GM19395 (cell line): ENCODE results near the gene PTER.

Source experiments
- ATAC-seq: cut with Tn5 transposase; IDR thresholded peaks from one replicate; pipeline ENCODE4 v1.9.1; 2021; ENCODE audit warnings: mild to moderate bottlenecking, moderate library complexity; ENCODE audit not compliant: unreplicated experiment

The PTER gene, protein sequence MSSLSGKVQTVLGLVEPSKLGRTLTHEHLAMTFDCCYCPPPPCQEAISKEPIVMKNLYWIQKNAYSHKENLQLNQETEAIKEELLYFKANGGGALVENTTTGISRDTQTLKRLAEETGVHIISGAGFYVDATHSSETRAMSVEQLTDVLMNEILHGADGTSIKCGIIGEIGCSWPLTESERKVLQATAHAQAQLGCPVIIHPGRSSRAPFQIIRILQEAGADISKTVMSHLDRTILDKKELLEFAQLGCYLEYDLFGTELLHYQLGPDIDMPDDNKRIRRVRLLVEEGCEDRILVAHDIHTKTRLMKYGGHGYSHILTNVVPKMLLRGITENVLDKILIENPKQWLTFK

DNA sequence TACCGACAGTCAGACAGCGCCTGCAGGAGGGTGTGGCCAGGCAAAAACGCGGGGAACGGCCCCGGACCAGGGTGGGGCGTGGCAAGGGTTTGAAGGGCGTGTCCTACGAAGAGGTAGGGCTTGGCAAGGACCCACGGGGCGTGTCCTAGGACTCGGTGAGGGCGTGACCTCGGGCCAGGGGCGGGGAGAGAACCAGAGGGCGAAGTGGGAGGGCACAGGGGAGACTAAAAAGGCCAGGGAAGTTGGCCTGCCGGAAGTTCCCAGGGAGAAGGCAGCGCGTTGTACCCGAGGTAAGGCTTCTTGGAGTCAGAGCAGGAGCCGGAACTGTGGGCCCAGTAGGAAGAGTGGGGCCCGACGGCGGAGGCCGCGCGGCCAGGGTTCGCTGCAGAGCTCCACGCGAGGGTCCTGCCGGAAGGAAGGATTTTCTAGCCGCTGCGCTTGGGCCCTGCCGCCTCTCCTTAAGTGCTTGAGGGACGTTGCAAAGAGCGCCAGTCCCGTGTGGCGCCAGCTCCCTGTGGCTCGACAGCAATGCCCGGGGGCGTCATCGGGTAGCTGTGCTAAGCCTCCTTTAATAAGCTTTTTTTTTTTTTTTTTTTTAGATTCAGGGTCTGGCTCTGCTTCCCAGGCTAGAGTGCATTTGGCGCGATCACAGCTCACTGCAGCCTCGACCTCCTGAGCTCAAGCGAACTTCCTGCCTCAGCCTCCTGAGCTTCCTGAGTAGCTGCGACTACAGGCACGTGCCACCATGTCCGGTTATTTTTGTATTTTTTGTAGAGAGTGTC, at the start of gene PTER:
PTER (plus strand) TSS at position 253 of the 782 bp plus-strand sequence. CDS start 47,375 bp downstream, outside the sequence.
- ATAC-seq, result peak; percentile 97

DNA sequence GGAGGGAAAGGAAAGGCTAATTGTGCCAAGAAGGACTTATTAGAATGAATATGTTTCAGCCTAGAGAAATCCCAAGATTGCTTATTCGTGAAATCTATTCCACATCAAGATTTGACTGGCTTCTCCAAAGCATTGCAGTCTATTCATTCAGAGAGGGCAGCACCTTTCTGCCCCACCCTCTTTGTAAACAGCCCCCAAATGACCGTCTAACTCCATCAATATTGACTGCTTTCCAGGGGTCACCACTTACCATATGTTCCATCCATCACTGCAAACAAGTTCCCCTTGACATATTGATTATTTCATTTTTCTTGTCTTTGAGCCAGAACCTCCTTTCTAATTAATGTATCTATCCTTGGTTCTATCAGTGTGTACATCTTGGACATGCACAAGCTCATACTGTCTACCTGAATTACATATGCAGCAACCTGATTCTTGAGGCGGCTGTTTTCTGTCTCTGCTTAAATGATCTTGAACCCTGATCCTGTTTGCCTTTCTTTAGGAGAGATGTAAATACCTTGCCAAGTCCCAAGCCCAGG, 44.2 kb upstream of the PTER start:
- ATAC-seq, result no peak

DNA sequence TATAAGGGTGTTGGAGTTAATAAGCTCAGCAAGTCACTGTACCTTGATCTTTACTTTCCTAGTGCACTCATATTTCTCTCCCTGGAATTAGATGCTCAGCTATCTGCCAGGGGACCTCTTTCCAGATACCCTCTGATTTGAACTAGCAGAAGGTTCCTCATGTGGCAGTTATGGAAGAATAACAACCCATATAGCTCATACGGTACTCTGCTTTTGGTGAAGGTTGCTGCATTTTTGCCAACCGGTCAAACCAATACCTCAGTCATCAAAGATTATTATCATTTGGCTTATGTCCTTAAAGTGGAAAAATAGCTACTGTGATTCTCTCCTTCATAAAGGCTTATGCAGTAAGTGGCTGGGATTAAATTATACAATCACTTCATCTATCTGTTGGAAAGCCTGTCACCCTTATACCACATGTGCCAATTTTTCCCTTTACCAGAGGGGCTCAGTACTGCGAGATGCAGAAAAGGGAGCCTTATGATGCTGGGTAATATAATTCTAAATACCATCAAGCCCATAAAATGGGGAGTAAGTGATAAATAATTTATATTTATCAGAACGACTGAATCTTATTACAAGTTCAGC, 43.4 kb upstream of the PTER start:
- no peak for ATAC-seq

DNA sequence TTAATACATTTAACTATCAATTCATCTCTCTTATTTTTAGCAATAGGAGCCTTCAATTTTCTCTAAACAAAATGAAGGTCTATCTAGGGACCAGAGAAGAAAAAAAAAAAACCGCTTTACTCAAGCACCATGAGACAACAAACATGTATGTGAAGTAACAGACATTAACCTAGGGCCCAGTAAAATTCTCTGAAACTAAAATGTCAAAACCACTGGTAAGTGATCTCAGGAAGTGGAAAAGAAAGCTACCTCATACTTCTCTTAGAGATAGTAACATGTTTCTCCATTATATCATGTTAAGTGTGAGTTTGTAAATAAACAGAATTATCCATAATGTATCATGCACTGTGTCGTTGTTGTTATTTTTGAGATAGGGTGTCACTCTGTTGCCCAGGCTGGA, 35.4 kb upstream of the PTER start:
- no peak for ATAC-seq

DNA sequence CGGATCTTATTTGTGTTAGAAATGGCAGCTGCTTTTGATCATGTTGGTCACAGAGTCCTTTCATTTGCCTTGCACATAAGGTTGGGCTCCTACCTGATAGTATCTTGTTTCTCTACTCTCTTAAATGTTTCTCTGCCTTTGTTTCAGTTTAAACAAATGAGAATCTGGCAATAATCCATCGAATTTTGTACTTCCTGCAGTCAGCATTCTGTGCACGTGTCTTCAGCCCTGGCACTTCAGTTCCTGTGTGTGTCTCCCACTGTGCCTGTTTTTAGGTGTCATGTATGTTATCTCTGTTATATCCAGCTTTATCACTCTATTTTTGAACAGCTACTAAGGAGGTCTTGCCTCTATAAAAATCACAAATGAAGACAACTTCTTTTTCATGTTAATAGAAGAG, 28.4 kb upstream of the PTER start:
- ATAC-seq, result no peak

DNA sequence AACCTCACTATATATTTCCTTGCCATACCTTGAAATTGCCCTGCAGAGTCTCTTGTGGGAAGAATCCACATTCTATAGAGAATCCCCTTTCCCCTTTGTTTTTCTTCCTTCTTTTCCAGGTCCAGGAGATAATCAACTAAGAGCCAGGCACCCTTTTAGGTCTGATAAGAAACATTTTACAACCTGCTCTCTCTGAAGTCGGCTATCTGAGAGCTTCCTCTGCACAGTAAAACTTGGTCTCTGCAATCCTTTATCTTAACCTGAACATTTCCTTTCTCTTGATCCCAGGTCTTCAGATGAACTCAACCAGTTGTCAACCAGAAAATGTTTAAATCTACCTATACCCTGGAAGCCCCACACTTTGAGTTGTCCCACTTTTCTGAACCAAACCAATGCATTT, 19.5 kb upstream of the PTER start:
- ATAC-seq, result no peak

DNA sequence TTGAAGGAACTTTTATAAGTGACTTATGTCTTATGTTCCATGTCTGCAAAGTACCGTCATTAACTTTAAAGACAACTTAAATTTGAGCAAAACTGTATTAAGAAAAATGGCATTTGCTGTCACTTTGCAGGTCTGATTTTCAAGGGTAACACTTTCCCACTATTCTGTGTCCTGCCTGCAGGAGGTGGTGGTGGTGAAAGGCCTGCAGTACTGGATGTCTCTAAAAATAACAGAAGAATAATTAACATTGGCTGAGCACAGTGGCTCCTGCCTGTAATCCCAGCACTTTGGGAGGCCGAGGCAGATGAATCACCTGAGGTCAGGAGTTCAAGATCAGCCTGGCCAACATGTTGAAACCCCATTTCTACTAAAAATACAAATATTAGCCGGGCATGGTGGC, 13.2 kb upstream of the PTER start:
- ATAC-seq, result no peak

DNA sequence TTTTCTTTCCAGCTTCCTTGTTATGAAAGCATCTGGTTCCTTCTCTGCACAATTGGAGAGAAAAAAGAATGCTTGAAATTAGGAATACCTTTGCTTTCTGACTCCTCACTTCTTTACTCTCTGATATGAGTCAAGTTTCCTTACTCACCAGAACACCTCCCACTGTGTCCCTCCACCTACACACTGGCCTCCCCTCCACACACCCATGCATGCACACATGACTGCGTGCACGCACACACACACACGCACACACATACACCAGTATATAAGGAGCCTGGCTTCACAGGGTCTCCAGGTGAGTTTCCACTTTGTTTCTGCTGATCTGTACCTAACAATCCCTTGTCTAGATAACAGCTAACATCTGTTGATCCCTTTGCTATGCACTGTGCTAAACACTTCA, 11.4 kb upstream of the PTER start:
- ATAC-seq, result no peak

DNA sequence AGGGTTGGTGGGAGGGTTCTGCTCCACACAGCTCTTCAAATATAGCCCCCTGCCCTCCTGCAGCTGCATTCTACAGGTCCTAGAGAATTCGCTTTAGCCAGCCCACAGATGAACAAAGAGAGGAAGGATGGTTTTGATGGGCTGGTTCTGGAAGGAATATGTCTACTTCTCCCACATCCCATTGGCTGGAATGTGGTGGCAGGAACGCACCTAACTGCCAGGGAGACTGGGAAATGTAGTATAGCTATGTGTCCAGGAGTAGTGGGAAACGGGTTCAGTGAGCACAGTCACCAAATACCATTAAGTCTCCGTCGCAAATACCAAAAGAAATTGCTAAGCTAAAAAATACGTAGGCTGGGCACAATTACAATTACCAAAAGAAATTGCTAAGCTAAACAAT, 7.3 kb upstream of the PTER start:
- ATAC-seq, result no peak

DNA sequence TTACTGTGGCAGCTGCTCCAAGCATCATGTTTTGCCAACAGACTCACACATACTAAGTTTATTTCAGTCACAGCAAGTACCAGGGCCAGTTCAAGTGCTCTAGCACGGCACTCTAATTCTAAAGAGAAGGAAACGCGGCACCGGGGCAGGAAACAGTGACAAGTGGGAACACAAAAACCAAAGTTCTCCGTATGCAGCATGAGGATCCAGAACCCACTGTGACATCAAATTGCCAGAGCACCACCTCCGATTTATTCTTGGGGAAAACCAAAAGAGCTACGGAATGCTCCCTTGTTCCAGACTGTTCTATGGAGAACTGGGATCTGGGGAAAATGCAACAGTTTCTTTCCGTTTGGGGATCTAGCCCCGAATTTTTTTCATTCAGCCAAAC, 448 bp upstream of the PTER start:
- peak; percentile 21 for ATAC-seq

DNA sequence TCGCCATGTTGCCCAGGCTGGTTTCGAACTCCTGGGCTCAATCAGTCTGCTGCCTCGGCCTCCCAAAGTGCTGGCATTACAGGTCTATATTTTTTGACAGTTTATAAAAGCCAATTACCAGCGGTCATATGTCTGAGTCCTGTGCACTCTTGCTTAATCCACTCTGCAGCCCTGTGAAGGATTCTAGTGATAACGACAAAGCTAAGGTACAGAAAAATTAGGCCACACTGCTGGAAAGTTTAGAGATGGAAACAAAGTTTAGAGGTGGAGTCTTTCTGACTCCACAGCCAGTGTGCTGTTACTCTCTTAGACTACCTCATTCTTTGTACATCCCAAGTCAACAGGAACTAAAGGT, 707 bp downstream of the PTER start:
- no peak for ATAC-seq

DNA sequence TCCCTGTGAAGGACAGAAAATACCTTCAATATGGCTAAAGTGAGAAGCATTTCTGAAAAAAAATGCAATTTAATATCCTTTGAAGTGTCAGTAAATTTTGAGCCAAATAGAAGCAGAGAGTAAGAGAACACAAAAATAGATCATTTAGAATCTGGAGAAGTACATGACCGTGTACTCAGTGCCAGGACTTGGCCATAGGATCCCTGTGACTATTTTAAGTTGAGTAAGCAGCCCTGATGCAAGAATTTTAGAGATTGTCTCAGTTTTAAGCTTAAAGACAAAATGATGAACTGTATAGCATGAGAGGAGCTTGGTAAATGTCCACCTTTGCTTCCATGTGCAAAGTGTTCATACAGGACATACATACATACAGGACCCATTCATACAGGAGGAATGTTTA, 2.5 kb downstream of the PTER start:
- no peak for ATAC-seq

DNA sequence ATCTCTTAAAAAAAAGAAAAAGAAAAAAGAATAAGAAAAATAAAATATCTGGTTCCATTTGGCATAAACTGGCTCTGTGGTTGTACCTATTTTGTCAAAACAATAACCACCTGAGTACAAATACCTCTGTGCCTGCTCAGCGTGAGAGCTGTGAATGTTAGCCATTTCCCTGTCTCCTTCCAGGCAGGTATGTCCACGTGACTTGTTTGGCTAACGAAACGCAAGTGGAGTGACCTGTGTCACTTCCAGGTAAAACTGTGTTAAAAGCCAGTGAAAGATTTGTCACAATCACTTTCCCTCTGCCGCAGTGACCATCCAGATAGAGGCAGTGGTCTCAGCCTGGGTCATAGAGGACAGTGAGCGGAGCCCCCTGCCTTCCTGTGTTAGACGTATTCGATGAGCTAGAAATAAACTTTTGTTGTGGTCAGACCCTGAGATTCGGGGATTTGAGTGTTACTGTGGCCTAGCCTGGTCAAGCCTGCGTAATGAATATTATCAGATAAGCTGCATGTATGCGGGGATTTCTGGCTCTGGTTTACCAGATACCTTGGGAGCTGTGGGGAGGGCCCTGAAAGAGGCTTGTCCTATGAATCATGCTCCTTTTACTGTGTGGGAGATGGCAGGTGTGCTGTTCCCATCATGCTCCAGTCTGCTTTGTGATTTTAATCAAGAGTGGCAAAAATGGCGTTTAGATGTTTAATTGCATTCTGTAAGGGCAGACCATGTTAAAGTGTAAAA, 3.8 kb downstream of the PTER start:
- ATAC-seq, result no peak

DNA sequence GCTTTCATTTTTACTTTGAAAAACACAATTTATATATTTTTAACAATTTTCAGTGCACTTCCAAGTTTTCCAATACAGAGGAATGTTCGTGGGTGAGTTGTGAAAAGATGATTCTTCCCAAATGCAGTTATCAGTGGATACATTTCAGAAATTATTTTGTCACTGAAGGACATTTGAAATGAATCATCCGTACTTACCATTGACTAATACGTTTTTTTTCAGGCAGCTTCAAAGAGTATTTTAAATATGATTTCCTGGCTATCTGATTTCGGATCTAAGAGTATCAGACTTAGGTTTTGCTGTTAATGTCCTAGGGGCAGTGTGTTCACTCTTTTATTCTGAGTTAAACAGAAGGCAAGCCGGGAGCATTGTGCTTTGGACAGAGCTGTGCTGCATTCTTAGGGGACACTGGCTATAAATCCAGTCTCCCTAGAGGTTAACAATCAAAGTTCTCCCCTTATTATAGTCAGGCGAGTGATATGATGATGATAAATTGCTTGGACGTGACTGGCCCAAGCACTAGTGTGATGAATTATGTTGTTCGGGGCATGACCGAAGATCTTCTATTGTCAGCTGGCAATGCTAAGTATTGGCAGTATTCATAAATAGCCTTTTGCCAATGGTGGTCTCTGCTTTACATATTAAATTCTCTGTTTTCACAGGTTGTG, 4.5 kb downstream of the PTER start:
- ATAC-seq, result no peak

DNA sequence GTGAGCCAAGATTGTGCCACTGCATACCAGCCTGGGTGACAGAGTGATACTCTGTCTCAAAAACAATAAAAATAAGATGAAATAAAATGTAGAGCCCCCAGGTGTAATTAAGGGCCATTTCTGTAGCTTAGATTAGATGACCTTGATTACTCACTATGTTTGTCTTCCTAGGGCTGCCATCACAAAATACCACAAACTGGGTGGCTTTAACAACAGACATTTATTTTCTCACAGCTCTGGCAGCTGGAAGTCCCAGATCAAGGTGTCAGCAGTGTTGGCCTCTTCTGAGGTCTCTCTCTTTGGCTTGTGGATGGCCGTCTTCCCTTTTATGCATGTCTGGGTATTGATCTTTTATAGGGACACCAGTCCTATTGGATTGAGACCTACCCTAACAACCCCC, 6.1 kb downstream of the PTER start:
- no peak for ATAC-seq

DNA sequence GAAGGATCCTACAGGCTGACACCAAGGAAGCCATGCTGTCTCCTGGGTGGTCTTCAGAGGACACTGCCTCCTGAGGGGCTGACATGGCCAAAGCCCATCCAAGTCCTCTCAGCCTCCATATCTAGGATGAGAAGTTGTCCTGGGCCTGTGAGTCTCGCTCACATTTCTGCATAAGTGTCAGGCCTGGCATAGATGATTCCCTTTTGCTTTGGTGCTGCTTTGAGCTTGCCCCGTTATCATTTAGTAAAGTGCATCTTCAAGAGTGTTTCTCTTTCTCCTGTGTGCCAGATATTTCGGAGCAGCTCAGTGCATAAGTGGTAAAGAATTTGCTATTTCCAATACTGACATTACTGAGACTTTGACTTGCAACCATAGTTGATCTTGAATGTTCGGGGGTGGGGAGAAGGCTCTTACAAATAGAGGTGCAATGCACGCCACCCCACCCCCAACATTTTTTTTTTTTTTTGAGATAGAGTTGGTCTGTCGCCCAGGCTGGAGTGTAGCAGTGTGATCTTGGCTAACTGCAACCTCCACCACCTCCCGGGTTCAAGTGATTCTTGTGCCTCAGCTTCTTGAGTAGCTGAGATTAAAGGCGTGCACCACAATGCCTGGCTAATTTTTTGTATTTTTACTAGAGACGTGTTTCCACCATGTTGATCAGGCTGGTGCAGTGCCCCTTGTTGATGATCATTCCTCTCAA, 9.1 kb downstream of the PTER start:
- ATAC-seq, result no peak

DNA sequence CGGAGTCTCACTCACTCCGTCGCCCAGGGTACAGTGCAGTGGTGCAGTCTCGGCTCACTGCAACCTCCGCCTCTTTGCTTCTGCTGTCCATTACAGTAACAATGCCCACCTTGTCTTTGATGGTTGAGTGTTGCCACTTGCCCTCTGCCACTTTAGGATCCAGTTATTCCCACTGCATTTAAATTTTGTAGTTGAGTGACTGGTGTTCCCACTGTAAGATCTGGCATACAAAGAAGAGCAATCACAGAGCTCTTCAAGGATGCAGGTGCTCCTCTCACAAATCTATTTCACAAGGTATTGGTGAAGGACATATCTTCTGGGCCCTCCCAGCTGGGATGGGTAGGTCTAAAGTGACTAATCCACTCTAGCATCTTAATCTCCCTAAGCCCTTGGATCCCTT, 12.6 kb downstream of the PTER start:
- ATAC-seq, result no peak

DNA sequence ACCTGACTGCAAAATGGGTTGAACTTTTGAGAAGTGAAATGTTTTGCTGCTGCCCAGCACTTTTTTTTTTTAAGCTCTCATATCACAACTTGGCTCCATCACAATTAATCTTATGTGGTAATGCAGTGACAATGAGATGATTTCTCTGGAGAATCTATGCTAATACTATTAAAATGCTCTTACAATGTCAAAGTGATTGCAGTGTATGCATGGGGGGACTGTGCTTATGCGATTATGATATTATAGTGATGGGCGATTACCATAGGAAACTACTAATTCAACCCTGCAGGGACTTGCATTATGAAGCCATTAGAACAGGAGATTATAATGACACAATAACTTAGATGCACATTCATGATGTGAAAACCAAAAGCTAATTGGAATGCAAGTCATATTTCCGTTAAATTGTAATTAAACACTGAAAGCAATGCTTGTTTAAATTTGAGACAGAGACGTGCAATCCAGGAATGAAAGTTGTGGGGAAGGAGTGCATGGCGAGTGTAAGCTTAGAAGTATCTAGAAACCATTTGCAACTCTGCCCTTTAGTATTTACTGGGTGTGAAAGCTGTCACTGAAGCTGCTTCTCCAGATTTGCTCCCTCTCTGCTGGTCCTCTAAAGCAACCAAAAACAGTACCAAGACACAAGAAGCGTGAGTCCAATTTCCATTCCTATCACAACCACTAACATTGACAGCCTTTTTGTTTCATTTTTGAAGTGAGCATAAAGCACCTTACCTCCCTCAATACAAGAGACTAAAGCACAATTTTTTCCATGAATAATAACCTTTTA, 21.6 kb downstream of the PTER start:
- ATAC-seq, result peak; percentile 68

DNA sequence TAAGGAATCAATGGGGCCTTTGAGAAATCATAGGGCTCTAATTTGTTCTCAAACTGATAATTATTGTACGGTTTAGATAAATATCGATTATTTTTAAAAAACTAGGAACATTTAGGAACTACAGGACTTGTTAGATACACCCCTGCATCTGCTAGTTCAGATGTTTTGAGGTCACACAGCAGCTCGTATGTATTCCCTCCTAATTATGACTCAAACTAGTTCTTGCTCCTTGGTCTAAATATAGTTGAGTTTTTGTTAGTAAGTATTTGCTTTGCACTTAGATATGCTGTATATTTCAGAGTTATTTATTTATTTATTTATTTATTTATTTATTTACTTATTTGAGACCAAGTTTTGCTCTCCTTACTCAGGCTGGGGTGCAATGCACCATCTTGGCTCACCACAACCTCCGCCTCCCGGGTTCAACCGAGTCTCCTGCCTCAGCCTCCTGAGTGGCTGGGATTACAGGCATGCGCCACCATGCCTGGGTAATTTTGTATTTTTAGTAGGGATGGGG, 22.7 kb downstream of the PTER start:
- no peak for ATAC-seq
